Brain microvascular endothelial cell (primary cell): ENCODE data around the gene PRR16.
A peak's percentile ranks its signal among the peaks of the same experiment; 100 is the strongest.

ENCODE experiments used
- DNase-seq: peaks from one replicate; pipeline ENCODE4 v3.0.0-alpha.2; 2020
- H3K27ac ChIP-seq: fragments of 250-450 bp; sonication (Bioruptor Pico); 2 replicates; pipeline ENCODE4 v1.5.1; 2020; ENCODE audit warnings: mild to moderate bottlenecking, moderate library complexity
- H3K27me3 ChIP-seq: fragments of 250-450 bp; sonication (Bioruptor Pico); replicated peaks from 2 replicates; pipeline ENCODE4 v1.5.1; 2020; ENCODE audit warnings: mild to moderate bottlenecking
- H3K36me3 ChIP-seq: fragments of 250-450 bp; sonication (Bioruptor Pico); replicated peaks from 2 replicates; pipeline ENCODE4 v1.5.1; 2020; ENCODE audit warnings: mild to moderate bottlenecking
- H3K4me3 ChIP-seq: 2 replicates; pipeline ENCODE4 v1.5.1; 2011; ENCODE audit warnings: low read depth, mild to moderate bottlenecking, control low read depth, low read length, moderate library complexity
- CTCF ChIP-seq: IDR thresholded peaks from 2 replicates; pipeline ENCODE4 v1.5.1; 2011; ENCODE audit warnings: low read depth, mild to moderate bottlenecking, moderate library complexity, low read length, control low read depth, inconsistent platforms; ENCODE audit errors: missing control alignments
- in situ Hi-C: cut with HindIII; loops from 2 replicates; pipeline ENCODE4 v1.10.0; 2017; ENCODE audit warnings: low sequenced_read_pairs, low pct_ligation_motif_present

The PRR16 gene

GRCh38 chr5:120464627-120465435 is 731 bp downstream of the PRR16 start:
- Histone ChIP-seq H3K4me3 (peak overlapping the region; percentile 73), H3K36me3 (no peaks in the 10 kb centered on the region), H3K27me3 (no peaks in the 10 kb centered on the region), H3K27ac (no peak overlapping the region)
- in situ Hi-C loops = no loop called here
- TF ChIP-seq CTCF = no peak
- peak; percentile 47 for DNase-seq

GRCh38 chr5:120465436-120465961 is 1.4 kb downstream of the PRR16 start:
- Histone ChIP-seq H3K36me3 (no peaks in the 10 kb centered on the region), H3K4me3 (peak overlapping the region; percentile 73)
- in situ Hi-C loops = no loop called here

GRCh38 chr5:120466341-120467006 is 2.4 kb downstream of the PRR16 start:
- in situ Hi-C loops = no loop called here
- Histone ChIP-seq H3K36me3 (no peaks in the 10 kb centered on the region), H3K4me3 (peak overlapping the region; percentile 73), H3K27me3 (no peaks in the 10 kb centered on the region), H3K27ac (no peak overlapping the region)
- no peak for DNase-seq
- no peak for TF ChIP-seq CTCF

More at GRCh38 chr5:120465436-120465961, 1.4 kb downstream of the PRR16 start:
- DNase-seq = peak; percentile 56
- no peaks in the 10 kb centered on the region for H3K27me3 ChIP-seq
- TF ChIP-seq CTCF = no peak
- no peak overlapping the region for H3K27ac ChIP-seq

- DNase-seq = no peak
- Histone ChIP-seq H3K36me3 (no peaks in the 10 kb centered on the region), H3K27me3 (no peaks in the 10 kb centered on the region), H3K27ac (no peak overlapping the region), H3K4me3 (no peak overlapping the region)
- no peak for TF ChIP-seq CTCF
- in situ Hi-C loops = no loop called here
These were observed 7.9 kb downstream of the PRR16 start for GRCh38 chr5:120471971-120472370.

GRCh38 chr5:120472911-120473310 is 8.8 kb downstream of the PRR16 start:
- Histone ChIP-seq H3K27ac (no peak overlapping the region), H3K4me3 (no peak overlapping the region), H3K27me3 (no peaks in the 10 kb centered on the region), H3K36me3 (no peaks in the 10 kb centered on the region)
- DNase-seq = no peak
- in situ Hi-C loops = no loop called here
- no peak for TF ChIP-seq CTCF
